COR-L47 (cell line): ENCODE results near the gene TASP1.

Experiments used
- DNase-seq: peaks from one replicate; lab custom pipeline; 2025; lab: John Stamatoyannopoulos, UW

Gene TASP1

DNA sequence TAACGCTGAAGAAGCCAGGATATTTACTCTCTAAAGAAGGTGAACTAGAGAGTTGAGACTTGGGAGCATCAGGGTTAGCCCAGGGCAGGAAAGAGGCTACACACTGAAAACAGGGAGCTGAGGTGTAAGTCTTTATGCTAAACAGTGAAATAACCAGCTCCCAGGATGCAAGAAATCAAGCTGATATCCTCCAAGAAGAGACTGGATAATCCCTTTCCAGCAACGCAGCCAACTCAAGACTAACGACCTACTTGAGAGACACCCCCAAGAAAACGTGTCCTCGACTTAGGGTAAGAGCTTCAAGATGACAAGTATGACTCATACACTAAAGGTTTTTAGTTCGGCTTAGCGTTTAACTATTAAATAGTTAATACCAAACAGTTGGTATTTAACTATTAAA lies 202.2 kb downstream of the TASP1 start:
- DNase-seq = no peak

DNA sequence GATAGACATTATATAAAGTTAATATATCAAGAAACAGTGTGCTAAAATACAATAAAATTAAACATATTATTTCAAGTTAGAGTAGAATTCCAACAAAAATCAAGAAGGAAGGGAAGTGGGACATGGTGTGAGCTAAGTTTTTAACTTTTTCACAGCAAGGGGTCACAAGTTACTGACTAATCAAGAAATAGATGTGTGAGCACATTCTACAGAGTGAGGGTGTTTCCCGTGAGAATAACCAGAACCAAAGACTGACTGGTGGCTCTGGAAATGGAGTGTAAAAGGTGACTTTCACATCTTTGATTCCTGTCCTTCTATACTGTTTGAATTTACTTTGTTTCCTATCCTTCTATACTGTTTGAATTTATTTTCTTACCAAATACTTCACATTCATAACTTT lies 206.6 kb downstream of the TASP1 start:
- DNase-seq = no peak

DNA sequence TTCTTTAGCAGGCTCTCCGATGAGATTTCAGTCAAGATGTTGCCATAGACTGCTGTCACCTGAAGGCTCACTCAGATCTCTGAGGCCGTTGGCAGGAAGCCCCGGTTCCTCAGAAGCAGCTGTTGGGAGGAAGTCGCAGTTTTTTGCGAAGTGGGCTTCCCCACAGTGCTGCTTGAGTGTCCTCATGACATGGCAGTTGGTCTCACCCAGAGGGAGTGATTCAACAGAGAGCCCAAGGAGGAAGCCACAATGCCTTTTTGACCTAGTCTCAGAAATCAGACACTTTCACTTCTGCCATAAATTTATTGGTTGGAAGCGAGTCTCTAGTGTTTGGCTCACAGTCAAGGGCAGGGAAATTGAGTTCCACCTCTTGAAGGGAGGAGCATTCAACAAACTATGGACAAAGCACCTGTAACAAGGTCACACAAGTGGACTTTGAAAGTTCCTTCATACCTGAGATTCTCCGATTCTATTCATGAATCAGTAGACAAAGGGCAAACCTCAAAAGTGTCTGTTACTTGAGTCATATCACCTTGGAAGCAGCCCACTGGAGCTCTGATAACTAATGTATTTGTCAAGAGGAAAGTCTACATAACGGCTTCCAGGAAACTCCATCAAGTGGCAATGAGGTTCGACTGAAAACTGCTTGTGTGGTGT lies 208.3 kb downstream of the TASP1 start:
- no peak for DNase-seq

DNA sequence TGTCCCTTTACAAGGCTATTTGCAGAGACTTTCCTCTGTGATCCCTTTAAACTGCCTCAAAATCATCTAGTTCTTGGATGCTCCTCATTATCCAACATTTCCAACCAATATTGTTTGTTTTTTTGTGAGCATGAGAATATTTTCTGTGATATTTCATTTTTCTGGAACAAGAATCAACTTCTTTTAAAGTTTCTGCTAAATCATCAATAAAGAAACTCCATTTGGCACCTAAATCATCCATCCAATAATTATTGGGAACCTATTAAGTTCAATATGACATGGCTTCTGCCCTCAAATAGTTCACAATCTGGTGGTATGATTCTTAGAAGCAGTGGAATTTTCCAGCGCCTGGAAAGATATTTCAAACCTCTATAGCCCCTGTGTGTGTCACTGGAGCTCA lies 210.0 kb downstream of the TASP1 start:
- DNase-seq = no peak

DNA sequence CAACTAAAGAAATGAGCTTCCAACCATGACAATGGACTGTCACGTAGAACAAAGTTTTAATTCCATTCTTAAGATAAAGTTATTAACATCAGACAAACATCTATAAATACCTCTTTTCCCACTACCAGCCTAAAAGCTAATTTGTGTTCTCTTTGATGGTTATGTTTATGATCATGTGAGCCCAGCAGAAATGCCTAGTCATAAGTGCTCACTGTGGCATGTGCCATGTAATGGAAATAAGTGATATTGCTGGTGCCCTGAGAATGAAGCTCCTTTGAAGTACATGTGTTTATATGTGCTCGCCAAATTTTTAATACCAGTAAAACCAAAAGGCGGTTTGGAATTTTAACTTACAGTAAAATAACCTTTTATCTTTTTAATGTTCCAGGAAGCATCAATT lies 211.9 kb downstream of the TASP1 start:
- no peak for DNase-seq

DNA sequence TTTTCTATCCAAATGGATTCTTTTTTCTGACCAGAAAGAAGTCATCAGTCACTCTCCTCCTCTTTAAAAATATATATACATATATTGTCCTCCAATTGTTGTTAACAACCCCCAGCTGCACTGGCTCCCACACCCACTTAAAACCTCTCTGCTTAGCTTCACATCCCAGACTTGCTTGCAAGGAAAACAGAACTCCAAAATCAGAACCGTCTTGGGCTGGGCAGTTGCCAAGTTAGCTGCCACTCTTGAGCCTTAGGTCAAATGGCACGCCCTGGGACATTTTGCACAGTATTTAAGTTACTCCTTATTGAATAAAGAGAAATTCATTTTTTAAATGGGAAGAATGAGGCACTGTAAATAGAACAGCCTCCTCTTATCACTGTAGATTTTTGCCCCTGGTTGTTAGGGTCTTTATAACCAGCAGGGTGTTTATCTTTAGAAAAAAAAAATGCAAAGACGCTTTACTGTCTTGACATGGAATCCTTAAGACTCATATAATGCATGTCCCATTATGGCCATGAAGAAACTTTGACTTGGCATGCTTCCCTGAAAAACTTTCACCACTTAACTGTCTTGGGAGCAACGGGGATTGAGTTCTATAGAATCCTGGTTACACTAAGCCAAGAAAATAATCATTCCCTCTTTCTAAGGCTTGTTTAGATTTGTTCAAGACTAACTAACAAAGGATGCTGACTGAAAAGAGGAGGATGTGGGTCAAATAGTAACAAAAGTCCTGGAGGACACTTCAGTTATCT lies 213.2 kb downstream of the TASP1 start:
- no peak for DNase-seq

DNA sequence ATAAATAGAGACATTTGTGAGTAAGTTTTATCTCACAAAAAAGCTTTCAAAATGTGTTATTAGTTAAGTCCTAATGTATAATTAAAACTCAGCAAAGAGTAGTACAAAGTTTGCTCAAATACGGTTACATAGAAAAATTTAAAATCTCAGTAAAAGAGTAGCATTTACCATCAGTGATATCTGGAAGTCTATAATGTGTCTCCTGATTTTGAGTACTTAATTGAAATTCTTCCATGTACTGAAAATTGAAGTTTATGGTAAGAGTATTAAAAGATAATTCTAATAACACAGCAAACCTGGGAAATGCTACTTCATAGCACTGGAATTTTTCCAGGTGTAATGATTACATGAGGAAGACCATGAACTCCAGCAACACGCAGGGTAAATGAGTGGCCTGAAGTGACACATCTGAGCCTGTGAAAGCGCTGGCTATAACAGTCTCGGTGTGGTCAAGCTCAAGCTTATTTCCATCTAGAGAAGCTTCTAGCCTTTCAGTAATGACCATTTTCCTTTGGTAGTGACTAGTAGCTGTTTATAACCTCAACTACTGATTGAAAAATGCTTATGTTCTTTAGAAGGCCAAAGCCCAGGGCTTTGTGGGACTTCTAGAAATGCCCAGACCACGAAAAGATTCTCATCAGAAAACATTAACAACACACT lies 214.4 kb downstream of the TASP1 start:
- no peak for DNase-seq

DNA sequence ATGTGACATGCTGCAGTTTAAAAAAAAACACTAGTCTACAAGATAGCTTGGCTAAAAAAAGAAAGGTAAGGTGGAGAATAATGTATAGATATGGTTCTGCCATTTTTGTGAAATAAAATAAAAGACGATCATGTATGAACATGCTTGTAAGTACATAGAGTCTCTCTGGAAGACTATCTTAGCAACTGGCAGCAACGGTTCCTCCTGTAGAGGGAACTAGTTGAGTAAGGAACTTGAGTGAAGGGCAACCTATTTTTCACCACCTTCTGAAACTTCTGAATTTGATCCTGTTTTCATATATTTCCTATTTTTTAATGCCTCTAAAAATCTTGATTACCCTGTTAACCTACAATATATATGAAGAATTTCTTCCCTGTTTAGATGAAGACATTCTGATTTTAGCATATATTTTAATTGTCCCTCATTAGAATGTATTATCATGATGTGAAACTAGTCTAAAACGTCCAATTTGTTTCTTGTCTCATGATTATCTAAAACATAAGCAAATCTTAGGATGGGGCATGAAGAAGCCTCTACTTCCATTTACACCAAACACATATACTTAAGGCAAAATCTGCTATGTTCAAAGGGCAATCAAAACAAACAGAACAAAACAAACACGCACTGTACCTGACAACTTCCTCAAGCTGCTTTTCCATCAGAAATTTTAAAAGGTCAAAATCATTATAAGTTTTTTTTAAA lies 215.1 kb downstream of the TASP1 start:
- DNase-seq = no peak

DNA sequence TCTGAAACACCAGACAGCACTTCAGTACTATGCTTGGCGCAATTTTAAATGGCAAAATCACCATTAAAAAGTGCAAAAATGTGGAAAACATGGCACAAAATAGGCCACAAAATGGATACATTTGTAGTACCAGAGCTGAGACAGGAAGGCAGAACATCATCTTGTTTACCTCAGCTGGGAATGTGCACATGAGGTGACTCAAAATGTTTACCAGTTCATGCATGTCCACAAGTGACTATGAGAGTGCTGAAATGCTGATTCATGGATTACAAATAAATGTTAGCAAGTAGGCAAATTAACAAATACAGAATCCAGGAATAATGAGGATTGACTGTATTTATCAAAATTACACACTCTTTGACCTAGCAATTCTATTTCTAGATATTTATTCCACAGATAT lies 216.1 kb downstream of the TASP1 start:
- no peak for DNase-seq

DNA sequence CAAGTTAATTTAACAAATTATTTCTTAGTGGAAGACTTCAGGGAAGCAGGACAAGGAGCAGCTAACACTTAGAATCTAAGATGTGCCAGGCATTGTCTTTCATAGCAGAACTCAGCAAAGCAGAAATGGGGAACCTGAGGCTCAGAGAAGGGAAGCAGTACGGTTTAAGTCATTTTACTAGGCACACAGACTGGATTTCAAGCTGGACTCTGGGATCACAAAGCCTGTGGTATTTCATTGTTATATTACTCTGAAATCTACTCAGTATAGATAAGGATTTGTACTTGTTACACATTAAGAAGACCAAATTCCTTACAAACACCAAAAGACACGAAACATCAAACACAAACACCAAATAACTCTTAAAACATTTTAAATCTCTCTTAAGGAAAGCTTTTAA lies 218.1 kb downstream of the TASP1 start:
- no peak for DNase-seq

DNA sequence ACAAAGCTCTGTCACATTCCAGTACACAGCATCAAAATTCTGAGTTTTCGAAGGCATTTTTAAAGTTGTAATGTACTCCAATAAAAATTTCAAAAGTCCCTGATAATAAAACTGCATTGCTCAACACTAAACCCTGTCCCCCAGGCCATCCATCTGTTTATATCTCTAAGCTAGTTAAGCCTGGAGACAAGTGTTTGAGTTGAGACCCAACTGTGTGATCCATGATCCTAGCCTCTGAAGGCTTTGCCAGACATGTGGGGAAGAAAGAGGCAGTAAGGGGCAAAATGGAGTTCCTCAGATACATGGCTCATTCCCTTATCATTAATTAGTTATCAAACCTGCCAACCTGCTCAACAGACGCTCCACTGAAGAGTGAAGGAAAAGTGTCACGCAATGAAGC lies 219.3 kb downstream of the TASP1 start:
- no peak for DNase-seq

DNA sequence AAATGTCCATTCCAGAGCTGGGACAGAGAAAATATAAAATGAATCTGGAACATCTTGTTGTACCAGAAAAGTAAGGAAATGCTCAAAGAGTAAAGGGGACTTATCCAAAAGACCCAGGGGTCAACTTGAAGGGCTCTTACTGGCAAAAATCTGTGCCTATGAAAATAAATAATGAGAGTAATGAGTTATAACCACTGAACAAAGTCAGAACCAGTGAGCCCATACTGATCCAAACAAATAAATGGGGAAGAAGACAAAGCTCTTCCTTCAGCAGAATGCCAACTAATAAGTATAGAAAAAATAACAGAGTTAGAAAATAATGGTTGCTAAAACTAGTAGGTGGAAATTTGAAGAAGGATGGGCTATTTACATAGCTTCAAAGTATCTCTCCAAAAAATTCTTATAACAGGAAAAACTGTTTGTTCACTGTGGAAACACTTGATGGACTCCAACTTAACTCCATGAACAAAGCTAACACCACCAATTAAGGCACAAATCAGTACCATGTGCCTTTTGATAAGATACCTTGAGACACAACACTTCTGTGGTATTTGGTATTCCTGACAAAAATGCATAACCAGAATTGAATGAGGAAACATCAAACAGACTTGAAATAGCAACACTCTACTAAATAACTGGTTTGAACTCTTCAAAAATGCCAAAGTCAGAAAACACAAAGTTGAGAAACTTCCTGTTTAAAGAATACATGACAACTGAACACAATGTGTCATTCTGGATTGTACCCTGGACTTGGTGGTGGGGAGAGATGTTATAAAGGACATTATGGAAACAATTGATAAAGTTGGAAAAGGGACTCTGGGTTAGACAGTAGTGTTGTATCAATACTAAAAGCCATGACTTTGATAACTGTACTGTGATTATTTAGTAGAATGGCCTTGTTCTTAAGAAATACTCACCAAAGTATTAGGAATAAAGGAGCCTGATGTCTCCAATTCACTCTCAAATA lies 220.2 kb downstream of the TASP1 start:
- DNase-seq = no peak

DNA sequence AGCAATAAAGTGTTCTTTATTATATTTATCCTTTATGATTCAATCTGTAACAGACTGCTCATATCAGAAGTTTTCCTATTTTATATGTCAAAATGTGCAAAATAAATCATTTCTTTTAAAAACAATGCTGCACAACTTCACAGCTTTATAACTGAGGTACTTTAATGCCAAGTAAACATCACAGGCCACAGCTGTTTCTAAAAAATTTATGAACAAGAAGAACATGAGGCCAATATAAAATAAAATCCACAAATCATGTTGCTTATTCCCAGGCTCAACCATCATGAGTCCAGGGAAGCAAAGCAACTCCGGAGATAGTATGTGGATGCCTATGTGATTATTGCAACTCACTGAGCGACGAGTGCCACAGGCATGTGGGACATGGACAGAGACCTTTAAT lies 222.2 kb downstream of the TASP1 start:
- no peak for DNase-seq

DNA sequence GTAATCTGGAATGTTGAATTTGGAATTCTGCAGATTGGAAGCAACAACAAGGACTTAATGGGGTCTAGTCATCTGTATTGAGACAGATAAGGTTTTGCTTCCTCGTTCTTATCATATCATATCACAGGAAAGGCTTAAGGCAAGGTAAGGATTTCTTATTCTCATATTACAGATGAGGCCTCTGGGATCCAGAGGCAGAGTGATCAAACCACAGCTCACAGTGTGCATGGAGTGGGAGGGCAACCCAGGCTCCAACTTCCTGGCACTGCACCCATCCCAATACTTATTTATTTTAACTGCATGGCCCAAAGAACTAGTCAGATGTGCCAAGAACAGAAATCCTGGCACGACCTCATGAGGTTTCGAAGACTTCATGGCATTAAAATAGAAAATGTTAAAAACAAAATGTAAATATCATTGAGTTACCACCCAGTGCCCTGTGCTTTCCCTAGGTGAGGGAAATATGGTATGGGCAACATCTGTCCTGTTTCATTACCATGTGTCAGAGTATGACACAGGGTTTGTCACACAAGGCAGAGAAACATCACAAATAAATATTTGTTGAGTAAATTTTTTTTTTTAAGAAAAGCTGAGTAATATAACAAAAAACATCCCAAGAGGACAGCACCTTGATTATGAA lies 225.8 kb downstream of the TASP1 start:
- DNase-seq = no peak

DNA sequence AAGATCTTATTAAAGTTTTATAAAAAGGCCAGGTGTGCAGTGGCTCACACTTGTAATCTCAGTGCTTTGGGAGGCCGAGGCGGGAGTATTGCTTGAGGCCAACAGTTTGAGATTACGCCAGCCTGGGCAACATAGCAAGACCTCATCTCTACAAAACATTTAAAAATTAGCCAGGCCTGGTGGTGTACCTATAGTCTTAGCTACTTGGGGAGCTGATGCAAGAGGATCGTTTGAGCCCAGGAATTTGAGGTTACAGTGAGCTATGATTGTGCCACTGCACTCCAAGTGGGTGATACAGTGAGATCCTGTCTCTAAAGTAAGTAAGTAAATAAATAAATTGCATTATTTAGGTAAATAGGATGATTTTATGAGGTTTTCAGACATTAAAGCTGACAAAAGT lies 234.4 kb downstream of the TASP1 start:
- no peak for DNase-seq

DNA sequence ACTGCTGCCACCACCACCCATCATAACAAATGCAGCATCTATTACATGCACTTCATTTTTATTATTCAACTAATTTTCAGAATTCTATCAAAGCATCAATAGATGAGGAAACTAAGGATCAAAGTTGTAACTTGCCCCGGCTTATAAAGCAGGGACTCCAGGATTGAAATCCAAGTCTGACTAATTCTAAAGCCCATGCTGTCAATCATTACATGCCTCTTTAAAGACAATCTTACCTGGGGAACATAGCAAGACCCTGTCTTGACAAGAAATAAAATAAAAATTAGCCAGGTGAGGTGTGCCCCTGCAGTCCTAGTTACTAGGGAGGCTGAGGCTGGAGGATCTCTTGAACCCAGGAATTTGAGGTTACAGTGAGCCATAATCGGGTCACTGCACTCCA lies 235.3 kb downstream of the TASP1 start:
- no peak for DNase-seq

DNA sequence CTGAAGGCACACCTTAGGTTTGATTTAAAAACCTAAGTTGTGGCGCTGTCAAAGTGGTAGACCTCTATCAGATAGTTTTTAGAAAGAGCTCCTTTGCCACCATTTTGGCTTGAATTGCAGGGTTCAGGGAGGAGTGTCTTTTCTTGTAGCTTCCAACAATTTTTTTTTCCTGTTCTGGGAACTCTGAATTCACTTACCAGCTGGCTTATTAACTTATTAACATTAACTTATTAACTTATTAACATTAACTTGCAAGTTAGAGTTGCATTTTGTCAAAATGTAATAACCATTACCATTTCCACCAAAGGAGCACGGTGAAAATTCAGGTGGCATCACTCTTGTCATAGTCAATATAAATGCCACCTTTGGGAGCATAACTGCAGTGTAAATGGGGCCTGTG lies 235.7 kb downstream of the TASP1 start:
- DNase-seq = no peak

DNA sequence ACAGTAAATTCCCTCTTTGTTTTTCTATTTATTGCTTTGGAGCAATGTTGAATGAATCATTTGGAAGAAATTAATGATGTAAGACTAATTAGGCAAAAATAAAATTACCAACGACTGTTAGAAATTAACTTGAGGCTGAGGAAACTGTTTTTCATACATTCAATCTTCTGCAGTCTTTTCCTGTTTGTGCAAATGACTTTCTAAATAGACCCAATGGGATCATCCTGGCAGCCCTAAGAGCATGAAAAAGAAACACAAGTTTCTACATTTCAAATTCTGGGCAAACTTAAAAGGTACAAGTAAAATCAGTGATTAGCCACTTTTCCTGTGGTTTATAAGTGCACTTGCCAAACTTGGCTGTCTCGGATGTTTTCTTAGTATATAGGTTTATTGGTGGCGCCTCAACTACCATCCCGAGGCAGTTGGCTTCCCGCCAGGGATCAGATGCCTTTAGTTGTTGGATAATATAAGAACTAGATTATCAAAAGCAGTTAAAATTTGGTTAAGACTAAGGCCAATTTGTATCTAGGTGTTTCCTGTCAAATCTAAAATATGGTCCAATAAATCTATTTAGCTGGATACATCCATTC lies 236.5 kb downstream of the TASP1 start:
- DNase-seq = no peak

DNA sequence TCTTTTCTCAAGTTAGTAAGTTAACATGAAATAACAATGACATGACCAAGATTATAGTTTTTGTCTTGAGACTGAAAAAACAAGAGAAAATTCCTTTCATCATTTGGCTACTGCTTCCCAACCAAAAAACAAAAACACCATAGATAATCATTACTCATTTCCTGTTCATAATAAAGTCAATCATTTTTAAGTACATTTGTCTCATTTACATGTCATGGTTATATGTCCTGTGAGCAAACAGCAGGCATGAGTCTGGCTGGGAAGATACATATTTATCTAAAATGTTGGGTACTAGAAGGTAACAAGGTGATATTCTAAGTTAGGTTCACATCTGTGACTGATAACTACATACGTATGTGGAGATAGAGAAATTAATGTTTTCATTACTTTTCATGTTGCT lies 237.1 kb downstream of the TASP1 start:
- no peak for DNase-seq

DNA sequence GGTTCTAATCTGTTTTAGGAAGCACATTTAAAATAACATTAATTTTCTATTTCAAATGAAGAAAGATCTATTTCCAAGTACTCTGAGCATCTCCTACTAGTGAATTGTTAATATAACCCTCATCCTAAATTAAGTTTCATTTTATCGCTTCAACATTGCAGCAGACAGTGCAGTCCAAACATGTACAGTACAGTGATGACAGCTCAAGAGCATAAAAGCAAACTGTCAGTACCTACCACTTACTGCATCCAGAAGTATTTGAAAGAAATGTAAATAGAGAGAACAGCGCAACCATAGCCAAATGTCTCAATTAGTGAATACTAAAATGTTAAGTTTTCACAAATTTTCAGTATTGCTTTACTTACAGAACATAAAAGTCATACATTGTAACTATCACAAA lies 238.3 kb downstream of the TASP1 start:
- DNase-seq = no peak

DNA sequence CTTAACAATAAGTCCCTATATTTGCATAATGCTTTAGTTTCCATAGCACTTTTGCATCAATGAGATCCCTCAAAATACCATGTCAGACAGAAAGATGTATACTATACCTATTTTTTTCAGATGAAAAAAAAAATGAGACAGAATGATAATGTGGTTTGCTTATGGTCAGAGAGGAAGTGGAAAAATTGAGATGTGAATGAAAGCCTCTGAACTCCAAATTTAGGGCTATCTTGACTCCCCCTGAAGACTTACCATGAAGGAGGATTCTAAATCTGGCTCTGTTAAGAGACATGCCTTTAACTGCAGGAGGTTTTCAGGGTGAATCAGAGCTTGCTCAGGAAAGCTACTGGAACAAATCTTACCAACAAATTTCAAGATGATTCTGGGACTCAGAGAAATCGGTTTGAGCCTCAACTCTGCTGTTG lies 241.4 kb downstream of the TASP1 start:
- DNase-seq = no peak
